ENCODE data around the gene SLC46A3. TPM values are rescaled to one million over a fixed set of nuclear protein-coding genes. Genes with fewer than 3 reads are reported as not detected.
"Not testable (repeated sequence)": the region's sequence is repeated elsewhere in the genome, so short reads cannot be mapped to it uniquely, and the experiment has no call there.

The SLC46A3 gene
- total RNA-seq, 1 donor from 2014 or later, result 7.7 TPM

- no peak for DNase-seq (ENCODE audit: low spot score)
- Mint-ChIP-seq H3K9me3 (ENCODE audit: unreplicated experiment) (no peaks in the 10 kb centered on the region), H3K27me3 (ENCODE audit: unreplicated experiment) (no peaks in the 10 kb centered on the region), H3K36me3 (ENCODE audit: low read depth, unreplicated experiment) (peaks cover 3% of the 10 kb centered on the region), H3K4me3 (ENCODE audit: unreplicated experiment) (no peak overlapping the region), H3K27ac (ENCODE audit: unreplicated experiment) (no peak overlapping the region), H3K4me1 (ENCODE audit: unreplicated experiment) (peaks cover 12% of the 10 kb centered on the region)
- TF ChIP-seq CTCF (IDR thresholded peaks at IDR 0.05; ENCODE audit: unreplicated experiment), result no peak
Observed at GRCh38 chr13:28704919-28705318, 13.9 kb downstream of the SLC46A3 start.

- H3K9me3 Mint-ChIP-seq (ENCODE audit: unreplicated experiment), result no peaks in the 10 kb centered on the region
- H3K27ac Mint-ChIP-seq (ENCODE audit: unreplicated experiment), result no peak overlapping the region
- no peak overlapping the region for H3K4me3 Mint-ChIP-seq (ENCODE audit: unreplicated experiment)
- no peak for TF ChIP-seq CTCF (IDR thresholded peaks at IDR 0.05; ENCODE audit: unreplicated experiment)
- H3K4me1 Mint-ChIP-seq (ENCODE audit: unreplicated experiment), result peaks cover 12% of the 10 kb centered on the region
- no peaks in the 10 kb centered on the region for H3K27me3 Mint-ChIP-seq (ENCODE audit: unreplicated experiment)
- DNase-seq (ENCODE audit: low spot score), result no peak
- peaks cover 3% of the 10 kb centered on the region for H3K36me3 Mint-ChIP-seq (ENCODE audit: low read depth, unreplicated experiment)
Observed at GRCh38 chr13:28704282-28704681, 14.5 kb downstream of the SLC46A3 start.

GRCh38 chr13:28699246-28699645 is 19.5 kb downstream of the SLC46A3 start:
- DNase-seq (ENCODE audit: low spot score), result no peak
- TF ChIP-seq CTCF (IDR thresholded peaks at IDR 0.05; ENCODE audit: unreplicated experiment), result no peak
- Mint-ChIP-seq H3K36me3 (ENCODE audit: low read depth, unreplicated experiment) (peaks cover 7% of the 10 kb centered on the region), H3K27me3 (ENCODE audit: unreplicated experiment) (no peaks in the 10 kb centered on the region), H3K4me1 (ENCODE audit: unreplicated experiment) (peaks cover 5% of the 10 kb centered on the region), H3K27ac (ENCODE audit: unreplicated experiment) (no peak overlapping the region), H3K4me3 (ENCODE audit: unreplicated experiment) (no peak overlapping the region), H3K9me3 (ENCODE audit: unreplicated experiment) (no peaks in the 10 kb centered on the region)

GRCh38 chr13:28697441-28697840 is 21.3 kb downstream of the SLC46A3 start:
- no peak for TF ChIP-seq CTCF (IDR thresholded peaks at IDR 0.05; ENCODE audit: unreplicated experiment)
- Mint-ChIP-seq H3K4me1 (ENCODE audit: unreplicated experiment) (no peaks in the 10 kb centered on the region), H3K27ac (ENCODE audit: unreplicated experiment) (no peak overlapping the region), H3K27me3 (ENCODE audit: unreplicated experiment) (peaks cover 2% of the 10 kb centered on the region), H3K4me3 (ENCODE audit: unreplicated experiment) (no peak overlapping the region), H3K9me3 (ENCODE audit: unreplicated experiment) (no peaks in the 10 kb centered on the region), H3K36me3 (ENCODE audit: low read depth, unreplicated experiment) (peaks cover 4% of the 10 kb centered on the region)
- DNase-seq (ENCODE audit: low spot score), result no peak

- H3K4me3 Mint-ChIP-seq (ENCODE audit: unreplicated experiment); H3K9me3 Mint-ChIP-seq (ENCODE audit: unreplicated experiment); H3K4me1 Mint-ChIP-seq (ENCODE audit: unreplicated experiment); H3K27me3 Mint-ChIP-seq (ENCODE audit: unreplicated experiment); H3K36me3 Mint-ChIP-seq (ENCODE audit: low read depth, unreplicated experiment); DNase-seq (ENCODE audit: low spot score); H3K27ac Mint-ChIP-seq (ENCODE audit: unreplicated experiment): not testable (repeated sequence)
Observed at GRCh38 chr13:28693605-28694491, 24.9 kb downstream of the SLC46A3 start.
